Lower leg skin (tissue), 3 donors: ENCODE results near the gene TNIK.

Experiments used
- POLR2A ChIP-seq, 2 donors: fragments of 450-650 bp; IDR thresholded peaks; one replicate each; pipeline ENCODE4 v1.6.1; 2016 to 2017; ENCODE audit warnings: antibody characterized with exemption in 2 of 2, mild to moderate bottlenecking in 1 of 2, moderate library complexity in 1 of 2
- TF ChIP-seq, protein P1 (sequence below), 3 donors: fragments of 450-650 bp; IDR thresholded peaks; one replicate each; pipeline ENCODE4 v1.5.1; 2016; ENCODE audit warnings: antibody characterized with exemption in 3 of 3, mild to moderate bottlenecking in 3 of 3, moderate library complexity in 2 of 3

DNA sequence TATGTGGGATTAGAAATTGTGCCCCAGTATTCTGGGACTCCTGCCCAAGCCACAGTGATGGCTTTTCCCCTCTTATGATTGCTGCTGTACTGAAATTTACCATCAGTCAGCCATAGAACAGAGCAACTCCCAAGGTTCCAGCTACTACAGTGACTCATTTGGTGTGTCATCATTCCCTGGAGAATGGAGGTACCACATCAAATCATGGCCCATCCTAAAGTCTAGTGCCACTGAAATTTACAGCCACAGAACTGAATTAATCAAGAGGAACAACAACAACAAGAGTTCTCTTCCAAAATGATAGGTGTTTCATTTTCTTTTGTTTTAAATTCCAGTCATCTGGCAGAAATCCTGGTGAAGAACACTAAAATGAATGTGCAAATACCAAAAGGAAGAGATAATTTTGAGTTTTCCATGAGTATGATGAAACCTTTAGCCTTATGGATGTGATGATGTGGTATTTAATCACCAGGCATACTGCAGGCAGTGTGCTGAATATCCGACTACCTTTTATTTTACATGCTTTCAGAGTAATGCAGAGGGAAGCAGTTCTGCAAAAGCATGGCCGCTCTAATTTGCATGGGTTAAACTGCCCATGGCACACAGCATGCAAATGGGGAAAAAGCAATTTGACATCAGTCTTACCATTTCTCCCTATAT is 358.1 kb downstream of the TNIK start:
- TF ChIP-seq, protein P1, sequence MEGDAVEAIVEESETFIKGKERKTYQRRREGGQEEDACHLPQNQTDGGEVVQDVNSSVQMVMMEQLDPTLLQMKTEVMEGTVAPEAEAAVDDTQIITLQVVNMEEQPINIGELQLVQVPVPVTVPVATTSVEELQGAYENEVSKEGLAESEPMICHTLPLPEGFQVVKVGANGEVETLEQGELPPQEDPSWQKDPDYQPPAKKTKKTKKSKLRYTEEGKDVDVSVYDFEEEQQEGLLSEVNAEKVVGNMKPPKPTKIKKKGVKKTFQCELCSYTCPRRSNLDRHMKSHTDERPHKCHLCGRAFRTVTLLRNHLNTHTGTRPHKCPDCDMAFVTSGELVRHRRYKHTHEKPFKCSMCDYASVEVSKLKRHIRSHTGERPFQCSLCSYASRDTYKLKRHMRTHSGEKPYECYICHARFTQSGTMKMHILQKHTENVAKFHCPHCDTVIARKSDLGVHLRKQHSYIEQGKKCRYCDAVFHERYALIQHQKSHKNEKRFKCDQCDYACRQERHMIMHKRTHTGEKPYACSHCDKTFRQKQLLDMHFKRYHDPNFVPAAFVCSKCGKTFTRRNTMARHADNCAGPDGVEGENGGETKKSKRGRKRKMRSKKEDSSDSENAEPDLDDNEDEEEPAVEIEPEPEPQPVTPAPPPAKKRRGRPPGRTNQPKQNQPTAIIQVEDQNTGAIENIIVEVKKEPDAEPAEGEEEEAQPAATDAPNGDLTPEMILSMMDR (IDR thresholded peaks at IDR 0.05) = no peak
- TF ChIP-seq POLR2A (IDR thresholded peaks at IDR 0.05) = no peak
